ENCODE results near the gene GALE. TPM values are rescaled to one million over a fixed set of nuclear protein-coding genes. Genes with fewer than 3 reads are reported as not detected.

GALE gene
- total and polyA plus RNA-seq, 2 donors (not counting 3 experiments of a cell fraction or from before 2014, with no cell fraction given), result 42.9 to 64.7 TPM

GRCh38 chr1:23837908-23838307 is 37.4 kb upstream of the GALE start:
- no peaks in the 10 kb centered on the region for H3K36me3 ChIP-seq (ENCODE audit: control insufficient read depth in 2 of 2, extremely low read depth in 1 of 2, insufficient read depth in 2 of 2, low read length in 2 of 2)
- no TSS peak for BruUV-seq (replicated peaks)
- intact Hi-C loops (cut with micrococcal nuclease), result no loop called here
- no peak overlapping the region for H2AFZ ChIP-seq (ENCODE audit: low read depth, low read length)
- H3K4me1 ChIP-seq (ENCODE audit: control insufficient read depth, extremely low read depth, insufficient read depth, low read length), result no peaks in the 10 kb centered on the region
- H3K27ac ChIP-seq (ENCODE audit: insufficient read depth, low read depth, low read length), result no peak overlapping the region
- FAIRE-seq (no peak), DNase-seq (ENCODE audit: low read depth, low spot score) (no peak)
- CTCF ChIA-PET, result interaction anchor here (1.5 kb wide), 1 partner anchor 66 kb away, joined by 4 read pairs; no protein-coding TSS in a partner anchor
- H3K27me3 ChIP-seq (ENCODE audit: control insufficient read depth in 2 of 2, insufficient read depth in 2 of 2, low read length in 2 of 2), result peaks cover 2 to 12% of the 10 kb centered on the region in 2 experiments
- no peak overlapping the region for H3K9ac ChIP-seq (replicated peaks; ENCODE audit: extremely low read depth, insufficient read depth, low read length)
- H3K79me2 ChIP-seq (ENCODE audit: control insufficient read depth, insufficient read depth, low read length), result no peaks in the 10 kb centered on the region
- no peaks in the 10 kb centered on the region for H4K20me1 ChIP-seq (replicated peaks; ENCODE audit: control insufficient read depth, extremely low read depth, insufficient read depth, low read length)
- dilution Hi-C loops (cut with MboI; ENCODE audit: extremely low pct_ligation_motif_present, low sequenced_read_pairs), result no loop called here
- H3K9me3 ChIP-seq (replicated peaks; ENCODE audit: control insufficient read depth, insufficient read depth, low read length), result no peaks in the 10 kb centered on the region
- H3K4me3 ChIP-seq (replicated peaks in 1 of 3; ENCODE audit: insufficient read depth in 1 of 3, low read depth in 1 of 3, low read length in 3 of 3), result no peak overlapping the region
- H3K9me1 ChIP-seq (replicated peaks; ENCODE audit: control insufficient read depth, extremely low read depth, insufficient read depth, low read length), result no peaks in the 10 kb centered on the region
- H3K4me2 ChIP-seq (ENCODE audit: insufficient read depth, low read length), result peak overlapping the region; percentile 16
- TF ChIP-seq MYC (IDR thresholded peaks at IDR 0.05; ENCODE audit: low read depth, low read length), result no peak
- no peak for TF ChIP-seq JUN (IDR thresholded peaks at IDR 0.05; ENCODE audit: borderline replicate concordance, insufficient read depth, insufficient read length, low read depth)
- TF ChIP-seq, protein P1, sequence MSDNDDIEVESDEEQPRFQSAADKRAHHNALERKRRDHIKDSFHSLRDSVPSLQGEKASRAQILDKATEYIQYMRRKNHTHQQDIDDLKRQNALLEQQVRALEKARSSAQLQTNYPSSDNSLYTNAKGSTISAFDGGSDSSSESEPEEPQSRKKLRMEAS (IDR thresholded peaks at IDR 0.05; ENCODE audit: insufficient read depth, insufficient read length), result no peak
- no peak for TF ChIP-seq POLR2A (IDR thresholded peaks at IDR 0.05; ENCODE audit: low read depth, low read length)
- no peak for TF ChIP-seq FOS (IDR thresholded peaks at IDR 0.05; ENCODE audit: borderline replicate concordance, insufficient read depth, low read length)
- POLR2A ChIA-PET, result interaction anchor here (0.6 kb wide), 1 partner anchor 121 kb away, joined by 4 read pairs; no protein-coding TSS in a partner anchor

DNA sequence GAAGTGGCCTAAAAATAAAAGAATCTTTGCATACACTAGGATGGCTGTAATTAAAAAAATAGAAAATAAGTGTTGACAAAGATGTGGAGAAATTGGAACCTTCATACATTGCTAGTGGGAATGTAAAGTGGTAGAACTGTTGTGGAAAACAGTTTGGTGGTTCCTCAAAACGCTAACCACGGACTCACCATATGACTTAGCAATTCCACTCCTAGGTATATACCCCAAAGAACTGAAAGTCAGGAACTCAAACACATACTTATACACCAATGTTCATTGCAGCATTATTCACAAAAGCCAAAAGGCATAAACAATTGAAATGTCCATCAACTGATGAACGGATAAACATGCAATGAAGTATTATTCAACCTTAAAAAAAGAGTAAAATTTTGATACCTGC is 35.5 kb upstream of the GALE start:
- DNase-seq (ENCODE audit: low read depth, low spot score) (no peak), FAIRE-seq (no peak)
- no peak overlapping the region for H2AFZ ChIP-seq (ENCODE audit: low read depth, low read length)
- H3K9me1 ChIP-seq (replicated peaks; ENCODE audit: control insufficient read depth, extremely low read depth, insufficient read depth, low read length), result no peaks in the 10 kb centered on the region
- H3K9ac ChIP-seq (replicated peaks; ENCODE audit: extremely low read depth, insufficient read depth, low read length), result no peak overlapping the region
- no peak overlapping the region for H3K27ac ChIP-seq (ENCODE audit: insufficient read depth, low read depth, low read length)
- no peak for TF ChIP-seq POLR2A (IDR thresholded peaks at IDR 0.05; ENCODE audit: low read depth, low read length)
- TF ChIP-seq POLR2AphosphoS5 (IDR thresholded peaks at IDR 0.05; ENCODE audit: insufficient read depth, low read depth, low read length), result no peak
- no peak for TF ChIP-seq GATA2 (IDR thresholded peaks at IDR 0.05; ENCODE audit: insufficient read depth, insufficient read length, low read depth, low read length)
- TF ChIP-seq, protein P1 (IDR thresholded peaks at IDR 0.05; ENCODE audit: insufficient read depth, insufficient read length), result no peak
- no peak for TF ChIP-seq MYC (IDR thresholded peaks at IDR 0.05; ENCODE audit: low read depth, low read length)
- no peak for TF ChIP-seq FOS (IDR thresholded peaks at IDR 0.05; ENCODE audit: borderline replicate concordance, insufficient read depth, low read length)
- no peak for TF ChIP-seq CTCF (IDR thresholded peaks at IDR 0.05; ENCODE audit: extremely low read depth in 1 of 2, insufficient read depth in 1 of 2, low read depth in 1 of 2, low read length in 2 of 2)
- no peak for TF ChIP-seq EZH2 (IDR thresholded peaks at IDR 0.05; ENCODE audit: borderline replicate concordance, low read depth, low read length, severe bottlenecking)
- no peak for TF ChIP-seq JUN (IDR thresholded peaks at IDR 0.05; ENCODE audit: borderline replicate concordance, insufficient read depth, insufficient read length, low read depth)
- no peaks in the 10 kb centered on the region for H3K79me2 ChIP-seq (ENCODE audit: control insufficient read depth, insufficient read depth, low read length)
- no TSS peak for BruUV-seq (replicated peaks)
- CTCF ChIA-PET, result interaction anchor here (0.7 kb wide), 1 partner anchor 1617 kb away, joined by 3 read pairs; no protein-coding TSS in a partner anchor
- H3K27me3 ChIP-seq (ENCODE audit: control insufficient read depth in 2 of 2, insufficient read depth in 2 of 2, low read length in 2 of 2), result peaks cover 0 to 5% of the 10 kb centered on the region in 2 experiments
- dilution Hi-C loops (cut with MboI; ENCODE audit: extremely low pct_ligation_motif_present, low sequenced_read_pairs) (no loop called here), intact Hi-C loops (cut with micrococcal nuclease) (no loop called here)
- no peaks in the 10 kb centered on the region for H3K4me1 ChIP-seq (ENCODE audit: control insufficient read depth, extremely low read depth, insufficient read depth, low read length)
- no peak overlapping the region for H3K4me3 ChIP-seq (replicated peaks in 1 of 3; ENCODE audit: insufficient read depth in 1 of 3, low read depth in 1 of 3, low read length in 3 of 3)
- H3K4me2 ChIP-seq (ENCODE audit: insufficient read depth, low read length), result no peak overlapping the region
- no peaks in the 10 kb centered on the region for H3K36me3 ChIP-seq (ENCODE audit: control insufficient read depth in 2 of 2, extremely low read depth in 1 of 2, insufficient read depth in 2 of 2, low read length in 2 of 2)
- H3K9me3 ChIP-seq (replicated peaks; ENCODE audit: control insufficient read depth, insufficient read depth, low read length), result no peaks in the 10 kb centered on the region
- no peaks in the 10 kb centered on the region for H4K20me1 ChIP-seq (replicated peaks; ENCODE audit: control insufficient read depth, extremely low read depth, insufficient read depth, low read length)
- POLR2A ChIA-PET, result no interaction called here

All from endothelial cell of umbilical vein (primary cell).